GM23248 (cell line): ENCODE data around the gene UTP4.

Experiments
- EZH2 ChIP-seq: fragments of 200-600 bp; sonication (generic); IDR thresholded peaks from 2 replicates; pipeline ENCODE4 v1.6.1; 2018; ENCODE audit warnings: antibody characterized with exemption, mild to moderate bottlenecking; ENCODE audit not compliant: insufficient read depth, poor library complexity, severe bottlenecking
- EZH2phosphoT487 ChIP-seq: fragments of 200-600 bp; sonication (generic); IDR thresholded peaks from 2 replicates; pipeline ENCODE4 v1.6.1; 2018; ENCODE audit warnings: antibody characterized with exemption, moderate library complexity, mild to moderate bottlenecking, low read depth; ENCODE audit not compliant: insufficient read depth

- TF ChIP-seq EZH2 (no peak), EZH2phosphoT487 (no peak)
Measured at GRCh38 chr16:69191136-69191535, 58.7 kb downstream of the UTP4 start.
